Sigmoid colon (tissue), 4 donors: ENCODE data around the gene RABL2A.
"Not testable (repeated sequence)": the region's sequence is repeated elsewhere in the genome, so short reads cannot be mapped to it uniquely, and the experiment has no call there.

Source experiments
- CTCF ChIP-seq, 4 experiments: fragments of 450-650 bp in 3 of 4; fragments of 200-600 bp in 1 of 4; IDR thresholded peaks; one replicate each; pipeline ENCODE4 v1.5.1; 2016 to 2019; ENCODE audit warnings: antibody characterized with exemption in 4 of 4, mild to moderate bottlenecking in 3 of 4, moderate library complexity in 2 of 4
- EP300 ChIP-seq, 4 donors: sonication (generic); formaldehyde crosslinking; IDR thresholded peaks; one replicate each; pipeline ENCODE4 v1.6.1; 2017; ENCODE audit warnings: antibody characterized with exemption in 4 of 4
- POLR2A ChIP-seq, 2 donors: fragments of 450-650 bp; IDR thresholded peaks; one replicate each; pipeline ENCODE4 v1.6.1; 2016; ENCODE audit warnings: antibody characterized with exemption in 2 of 2, mild to moderate bottlenecking in 2 of 2, moderate library complexity in 2 of 2
- POLR2AphosphoS5 ChIP-seq, 4 donors: sonication (generic); formaldehyde crosslinking; IDR thresholded peaks; one replicate each; pipeline ENCODE4 v1.6.1; 2017; ENCODE audit warnings: antibody characterized with exemption in 4 of 4

- not testable (repeated sequence) for TF ChIP-seq POLR2AphosphoS5, CTCF, POLR2A, EP300 (IDR thresholded peaks at IDR 0.05)
Measured at GRCh38 chr2:113636226-113636625, 9.2 kb downstream of the RABL2A start.
